ENCODE data around the gene KCNQ1.

KCNQ1 gene

GRCh38 chr11:2833716-2834502 lies 389.1 kb downstream of the KCNQ1 start:
- no peak for DNase-seq

DNA sequence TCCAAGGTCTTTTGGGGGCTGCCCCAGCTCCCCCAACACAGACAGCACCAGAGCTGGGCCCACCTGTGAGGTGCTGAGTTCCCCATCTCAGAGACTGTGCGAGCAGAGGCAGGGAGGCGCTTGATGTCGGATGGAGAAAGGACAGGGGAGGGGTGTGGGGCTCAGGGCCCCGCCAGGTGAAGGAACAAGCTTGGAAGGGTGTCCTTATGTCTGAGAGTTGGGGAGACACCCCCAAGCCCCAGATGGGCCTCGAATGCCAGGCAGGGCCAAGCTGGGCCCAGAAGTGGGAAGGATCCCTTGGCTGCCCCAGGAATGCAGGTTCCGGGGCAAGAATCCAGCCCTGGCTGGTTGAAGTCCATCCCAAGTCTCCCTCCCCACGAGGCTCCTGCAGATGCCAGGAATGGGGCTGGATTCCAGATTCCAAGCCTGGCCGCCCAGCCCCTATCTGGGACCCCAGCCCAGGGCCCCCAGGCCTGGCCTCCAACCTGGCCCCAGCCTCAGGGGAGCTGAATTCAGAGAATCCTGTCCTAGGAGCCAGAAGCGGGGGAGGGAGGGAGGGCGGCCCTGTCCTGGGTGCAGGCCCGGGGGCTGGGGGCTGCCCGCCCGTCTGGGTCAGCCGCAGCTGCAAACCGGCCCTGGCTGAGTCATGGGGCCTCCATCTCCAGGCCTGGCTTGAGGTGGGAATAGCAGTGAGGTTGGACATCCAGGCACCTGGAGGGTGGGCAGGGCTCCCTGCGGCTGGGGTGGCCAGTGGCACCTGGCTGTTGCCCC lies 389.9 kb downstream of the KCNQ1 start:
- DNase-seq: no peak

- no peak for DNase-seq
Measured at GRCh38 chr11:2835296-2835695, 390.5 kb downstream of the KCNQ1 start.

DNA sequence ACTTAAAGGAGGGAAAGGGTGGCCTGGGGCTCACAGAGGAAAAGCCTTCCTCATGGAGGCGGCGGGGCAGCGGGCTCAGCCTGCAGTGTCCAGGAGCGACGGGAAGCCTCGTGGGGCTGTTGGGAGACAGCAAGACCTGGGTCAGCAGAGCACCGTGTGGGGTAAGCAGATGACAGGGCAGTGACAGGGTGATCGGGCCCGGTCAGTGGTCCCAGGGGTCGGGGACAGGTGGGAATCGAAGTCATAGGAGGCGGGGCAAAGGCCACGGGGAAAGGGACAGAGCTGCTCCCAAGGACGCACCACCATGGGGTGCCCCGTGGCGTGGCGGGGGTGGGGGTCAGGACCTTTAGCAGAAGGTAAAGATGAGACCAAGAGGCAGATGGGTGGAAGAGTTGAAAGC lies 390.9 kb downstream of the KCNQ1 start:
- no peak for DNase-seq

GRCh38 chr11:2836315-2837095 lies 391.7 kb downstream of the KCNQ1 start:
- no peak for DNase-seq

- DNase-seq: peak in 1 of 2 donors; percentile 54
Measured at GRCh38 chr11:2837096-2837601, 392.3 kb downstream of the KCNQ1 start.

- DNase-seq: no peak
Measured at GRCh38 chr11:2837651-2838050, 392.8 kb downstream of the KCNQ1 start.

DNA sequence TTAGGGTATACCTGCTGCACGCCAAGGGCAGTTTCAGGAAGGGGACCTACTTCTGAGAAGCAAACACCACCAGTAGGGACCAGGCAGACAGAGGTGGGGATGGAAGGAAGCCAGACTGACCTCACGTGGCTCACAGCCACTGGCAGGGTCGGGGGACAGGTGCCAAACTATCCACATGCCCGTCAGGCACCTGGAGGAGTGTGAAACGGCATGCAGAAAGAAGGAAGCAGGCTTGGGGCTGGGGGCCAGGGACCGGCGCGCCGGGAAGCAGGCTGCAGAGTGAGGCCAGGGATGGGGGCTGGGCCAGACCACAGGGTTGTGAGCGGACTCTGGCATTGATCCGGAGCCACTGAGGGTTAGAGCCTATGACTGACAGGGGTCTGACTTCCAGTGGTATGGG lies 393.3 kb downstream of the KCNQ1 start:
- DNase-seq: no peak

DNA sequence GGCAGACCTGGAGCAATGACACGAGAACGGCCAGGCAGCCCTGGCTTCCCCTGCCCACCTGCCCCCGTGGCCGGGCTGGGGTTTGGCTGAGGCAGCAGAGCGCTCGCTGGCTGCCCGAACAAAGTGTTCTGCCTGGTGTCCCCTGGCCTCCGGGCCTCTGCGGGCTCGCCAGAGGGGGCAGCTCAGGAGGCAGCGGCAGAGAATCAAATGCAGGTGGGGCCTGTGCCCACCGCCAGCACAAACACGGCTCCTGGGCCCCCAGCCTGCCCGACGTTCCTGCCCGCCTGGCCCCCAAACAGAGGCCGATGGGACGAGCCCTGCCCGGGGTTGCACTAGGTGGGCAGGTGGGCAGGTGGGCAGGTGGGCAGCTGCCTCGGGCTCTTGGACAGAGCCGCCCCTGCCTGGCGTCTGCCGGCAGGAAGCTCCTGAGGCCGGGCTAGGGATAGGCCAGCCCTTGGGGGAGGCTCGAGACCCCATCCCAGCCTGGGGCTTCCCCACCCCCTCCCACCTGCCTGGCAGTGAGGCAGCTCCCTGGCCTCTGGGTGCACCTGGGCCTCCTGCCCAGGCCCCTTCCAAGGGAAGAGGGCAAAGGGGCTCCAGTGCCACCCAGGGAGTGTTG lies 394.0 kb downstream of the KCNQ1 start:
- DNase-seq: no peak

DNA sequence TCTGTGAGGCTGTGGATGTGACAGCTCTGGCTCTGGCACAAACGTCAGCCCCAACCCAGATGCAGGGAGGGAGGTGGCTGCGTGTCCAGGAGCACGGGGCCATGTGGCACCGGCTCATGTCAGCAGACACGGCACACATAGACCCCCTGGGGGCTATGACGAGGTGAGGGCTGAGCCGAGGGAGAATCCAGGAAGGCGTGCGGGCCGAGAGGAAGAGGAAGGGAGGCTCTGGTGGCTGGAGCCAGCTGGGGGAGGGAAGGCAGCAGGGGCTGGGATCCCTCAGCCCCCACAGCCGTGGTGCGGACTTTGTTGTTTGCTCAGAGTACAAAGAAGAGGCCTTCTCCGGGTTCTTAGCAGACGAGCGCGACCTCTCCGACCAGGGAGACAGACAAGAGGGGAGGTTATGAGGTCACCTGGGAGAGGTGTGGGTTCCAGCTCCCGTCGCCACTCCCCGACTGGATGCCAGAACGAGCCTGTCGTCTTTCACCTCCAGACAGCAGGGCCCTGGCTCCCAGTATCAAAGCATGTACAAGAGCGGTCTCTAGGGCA lies 394.7 kb downstream of the KCNQ1 start:
- DNase-seq: no peak

DNA sequence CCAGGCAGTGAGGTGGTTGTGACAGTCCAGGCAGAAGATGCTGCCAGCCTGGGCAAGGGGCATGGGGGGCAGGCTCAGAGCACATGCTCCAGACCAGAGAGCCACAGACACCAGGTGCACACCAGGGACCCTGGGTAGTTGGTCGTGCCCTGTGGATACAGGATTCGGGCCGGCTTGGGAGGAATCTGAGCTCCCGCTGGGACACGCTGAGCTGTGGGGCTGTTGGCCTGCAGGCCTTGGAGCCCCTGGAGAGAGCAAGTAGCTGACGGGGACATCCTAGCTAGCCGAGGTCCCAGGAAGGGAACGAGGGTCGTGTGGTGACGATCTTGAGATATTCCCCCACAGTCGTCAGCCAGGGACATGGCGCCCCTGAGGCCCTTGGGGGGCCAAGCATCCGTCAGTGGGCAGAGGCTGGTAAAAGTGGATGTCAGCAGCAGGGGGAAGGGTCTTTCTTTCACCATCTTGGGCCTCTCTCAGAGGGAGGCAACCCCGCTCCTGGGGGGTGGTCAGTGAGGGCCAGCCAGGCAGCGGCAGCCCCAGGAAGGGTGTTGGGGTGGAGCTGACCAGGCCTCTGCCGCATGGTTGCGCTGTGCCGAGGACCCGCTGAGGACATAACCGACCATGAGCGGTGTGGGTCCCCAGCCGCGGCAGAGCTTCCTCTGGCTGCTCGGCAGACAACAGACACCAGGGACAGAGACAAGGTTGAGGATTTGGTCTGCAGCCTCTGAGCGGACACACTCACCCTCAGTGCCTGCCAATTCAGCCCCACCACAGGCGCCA lies 396.8 kb downstream of the KCNQ1 start:
- no peak for DNase-seq

- DNase-seq: no peak
Measured at GRCh38 chr11:2842876-2843275, 398.1 kb downstream of the KCNQ1 start.

DNA sequence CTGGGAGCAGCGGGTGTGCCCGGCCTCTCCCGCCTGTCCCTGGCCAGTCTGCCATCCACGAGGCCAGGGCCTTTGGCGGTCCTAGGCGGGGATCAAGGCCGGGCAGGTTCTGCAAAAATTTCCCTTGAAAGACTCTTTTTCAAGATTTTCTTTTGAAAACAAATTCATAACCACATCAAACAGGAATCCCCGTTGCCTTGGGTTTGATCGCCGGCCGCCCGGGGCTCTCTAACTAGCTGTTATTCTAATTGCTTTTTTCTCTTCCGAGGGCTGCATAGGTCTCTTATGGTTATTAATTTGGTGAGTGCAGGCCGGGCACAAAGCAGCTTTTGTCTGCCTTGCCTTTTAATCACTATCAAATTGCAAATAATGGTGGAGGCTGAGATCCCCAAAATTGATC lies 398.7 kb downstream of the KCNQ1 start:
- no peak for DNase-seq

DNA sequence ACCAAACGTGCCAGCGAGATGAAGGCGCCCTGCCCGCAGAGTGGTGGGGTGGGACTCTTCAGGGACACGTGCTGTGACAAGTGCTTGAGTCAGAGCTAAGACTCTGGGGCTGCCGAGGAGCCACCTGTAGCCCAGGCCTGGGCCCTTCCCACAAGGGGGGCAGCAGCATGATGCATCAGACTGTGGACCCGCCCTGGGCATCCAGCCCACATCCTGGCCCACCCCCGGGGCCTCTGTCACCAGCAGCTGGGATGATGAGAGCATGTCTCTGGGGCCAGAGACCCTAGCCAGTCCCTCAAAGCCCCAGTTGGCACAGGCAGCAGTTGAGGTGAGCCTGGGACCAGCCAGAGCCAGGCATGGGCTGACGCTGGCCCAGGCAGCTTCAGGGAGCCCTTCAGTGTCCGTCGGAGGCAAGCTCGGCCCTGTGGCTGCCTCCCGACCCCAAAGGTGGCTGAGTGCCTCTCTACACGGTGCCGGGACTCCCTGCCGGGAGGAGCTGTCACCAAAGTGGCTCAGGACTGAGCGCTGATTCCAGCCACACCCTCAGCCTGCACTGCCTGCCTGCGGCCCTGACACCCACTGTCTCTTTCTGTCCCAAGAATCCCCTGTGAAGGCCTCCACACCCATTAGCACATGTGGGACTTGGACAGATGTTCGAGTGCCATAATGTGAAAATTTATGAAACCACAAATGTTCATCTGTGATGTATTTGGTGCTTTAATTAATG lies 399.5 kb downstream of the KCNQ1 start:
- no peak for DNase-seq

DNA sequence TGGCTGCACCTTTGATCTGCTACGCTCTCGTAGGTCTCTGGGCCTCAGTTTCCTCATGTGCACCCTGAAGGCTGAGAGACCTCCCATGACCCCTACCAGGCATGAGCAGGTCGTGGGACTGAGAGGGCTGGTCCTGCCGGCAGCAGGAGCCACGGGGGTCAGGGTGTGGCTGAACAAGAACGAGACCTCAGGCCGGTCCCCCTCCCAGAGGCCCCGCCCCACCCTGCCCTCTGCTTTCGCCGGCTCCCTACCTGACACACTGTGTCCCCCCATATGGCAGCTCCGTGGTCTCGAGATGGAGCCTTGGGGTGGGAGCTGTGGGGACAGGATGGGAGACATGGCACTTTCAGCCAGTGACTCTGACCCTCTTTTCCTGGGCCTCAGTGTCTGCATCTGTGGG lies 400.2 kb downstream of the KCNQ1 start:
- no peak for DNase-seq

DNA sequence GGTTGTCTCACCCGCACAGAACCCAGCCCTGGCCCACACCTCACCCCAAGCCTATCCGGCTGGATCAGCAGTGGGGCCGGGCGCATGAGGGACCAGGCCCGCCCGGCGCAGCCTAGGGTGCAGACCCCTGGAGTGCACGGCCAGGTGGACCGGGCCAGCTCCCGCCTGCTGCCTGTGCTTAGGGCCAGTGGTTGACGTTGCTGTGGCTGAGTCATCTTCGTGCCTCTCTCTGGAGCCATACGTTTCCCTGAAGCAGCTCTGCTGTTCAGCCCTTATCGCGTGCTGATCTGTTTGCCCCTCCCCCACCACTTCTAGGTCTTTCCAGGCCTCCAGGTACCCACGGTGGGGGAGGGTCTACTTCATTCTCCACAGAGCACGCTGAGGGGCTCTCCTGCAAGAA lies 401.2 kb downstream of the KCNQ1 start:
- DNase-seq: no peak

- no peak for DNase-seq
Measured at GRCh38 chr11:2846470-2846869, 401.7 kb downstream of the KCNQ1 start.

DNA sequence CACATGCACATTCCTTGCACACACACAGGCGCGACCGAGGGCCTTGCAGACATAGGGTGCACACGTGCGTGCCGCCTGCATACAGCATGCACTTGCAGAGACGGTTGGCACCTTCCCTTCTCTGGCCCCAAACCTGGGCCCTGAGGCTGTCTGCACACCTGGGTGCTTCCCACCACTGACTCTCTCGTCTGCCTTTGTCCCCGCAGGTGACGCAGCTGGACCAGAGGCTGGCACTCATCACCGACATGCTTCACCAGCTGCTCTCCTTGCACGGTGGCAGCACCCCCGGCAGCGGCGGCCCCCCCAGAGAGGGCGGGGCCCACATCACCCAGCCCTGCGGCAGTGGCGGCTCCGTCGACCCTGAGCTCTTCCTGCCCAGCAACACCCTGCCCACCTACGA lies 402.8 kb downstream of the KCNQ1 start:
- DNase-seq: no peak

- DNase-seq: no peak
Measured at GRCh38 chr11:2848497-2848896, 403.7 kb downstream of the KCNQ1 start.

GRCh38 chr11:2849994-2850770 lies 405.4 kb downstream of the KCNQ1 start:
- no peak for DNase-seq

Data from CD4-positive, alpha-beta T cell treated with Interleukin-4 for 1 hour (primary cell).